Right lobe of liver (tissue), 6 donors: ENCODE data around the gene NCKAP5. TPM values are rescaled to one million over a fixed set of nuclear protein-coding genes. Genes with fewer than 3 reads are reported as not detected.

ENCODE experiments used
- ATAC-seq, 4 donors: fragments of 200-7000 bp; cut with Tn5 transposase; one replicate each; pipeline ENCODE4 v1.9.1; 2020; ENCODE audit warnings: mild to moderate bottlenecking in 4 of 4, moderate library complexity in 4 of 4
- DNase-seq, 3 donors: peaks; one replicate each; pipeline ENCODE4 v3.0.0-alpha.2; 2020
- H3K27ac ChIP-seq, 3 donors: fragments of 200-600 bp; one replicate each; pipeline ENCODE4 v1.8.0; 2022
- H3K27me3 ChIP-seq, 2 donors: fragments of 200-600 bp; one replicate each; pipeline ENCODE4 v1.8.0; 2022
- H3K36me3 ChIP-seq, 4 donors: fragments of 200-600 bp; sonication (generic) in 1 of 4; one replicate each; pipeline versions ENCODE4 v1.5.1 to v1.8.0; 2017 to 2022; ENCODE audit warnings: control low read depth in 1 of 4
- H3K4me1 ChIP-seq, 4 donors: fragments of 200-600 bp; sonication (generic) in 1 of 4; one replicate each; pipeline versions ENCODE4 v1.5.1 to v1.8.0; 2017 to 2022; ENCODE audit warnings: control low read depth in 1 of 4
- H3K4me3 ChIP-seq, 3 donors: fragments of 200-600 bp; one replicate each; pipeline ENCODE4 v1.8.0; 2022
- H3K9me3 ChIP-seq, 4 donors: fragments of 200-600 bp; sonication (generic) in 1 of 4; one replicate each; pipeline versions ENCODE4 v1.5.1 to v1.8.0; 2017 to 2022; ENCODE audit warnings: control low read depth in 1 of 4
- CTCF ChIP-seq, 4 donors: fragments of 200-600 bp in 3 of 4; fragments of 450-650 bp in 1 of 4; IDR thresholded peaks; one replicate each; pipeline versions ENCODE4 v1.5.1 to v1.8.0; 2016 to 2022; ENCODE audit warnings: antibody characterized with exemption in 4 of 4, mild to moderate bottlenecking in 2 of 4
- POLR2A ChIP-seq: fragments of 450-650 bp; IDR thresholded peaks from one replicate; pipeline ENCODE4 v1.6.1; 2017; ENCODE audit warnings: antibody characterized with exemption, mild to moderate bottlenecking
- WGBS: methylation state at CpG from one replicate; pipeline ENCODE4 v1.1.6; 2018; ENCODE audit warnings: low coverage, low lambda C conversion rate; ENCODE audit not compliant: insufficient coverage; ENCODE audit errors: missing lambda C conversion rate; 5-methylcytosine and 5-hydroxymethylcytosine counted together
- intact Hi-C, 2 donors: fragments of 100-400 bp; cut with DNase I; formaldehyde crosslinking; loops; one replicate each; pipeline versions ENCODE4 v1.11.2 to v1.14.1; 2022
- total RNA-seq, 6 experiments: library from RNA; depleted of rRNA in 2 of 6; stranded (reverse); fragments of >200 nt in 2 of 6; fragmentation: NEBNext Ultra II Directional in 3 of 6; extraction: Animal tissue kit (Norgen Biotek cat#: 25700) in 3 of 6; gene quantifications; one replicate each; pipeline versions ENCODE4 v1.1.0 to v1.2.4, GENCODE V29; 2016 to 2023
- donor health status: DM: no; HTN: yes; CAD: no.
- donor health status: DM: no; HTN: no; CAD: no.
- donor health status: DM: no; HTN: no; CAD: no.
- donor health status: DM: no; HTN: yes; CAD: no.
- donor health status: DM: no; HTN: yes; CAD: no.

NCKAP5 gene
- total RNA-seq, 6 experiments from 2014 or later: 3.6 to 11.7 (median 6.9) TPM

GRCh38 chr2:133389569-133389968 lies 178.7 kb downstream of the NCKAP5 start:
- H3K4me3 ChIP-seq: no peak overlapping the region
- no peaks in the 10 kb centered on the region for H3K9me3 ChIP-seq
- H3K36me3 ChIP-seq: no peaks in the 10 kb centered on the region
- H3K27me3 ChIP-seq: no peaks in the 10 kb centered on the region
- no peak for ATAC-seq
- H3K27ac ChIP-seq: no peak overlapping the region
- H3K4me1 ChIP-seq: no peaks in the 10 kb centered on the region
- TF ChIP-seq CTCF (IDR thresholded peaks at IDR 0.05) (no peak), POLR2A (no peak)
- no peak for DNase-seq
- WGBS: 84% methylated on average over 4 of the region's 5 CpGs
- intact Hi-C loops: no loop called here

GRCh38 chr2:133382566-133382965 lies 185.7 kb downstream of the NCKAP5 start:
- Histone ChIP-seq H3K36me3 (no peaks in the 10 kb centered on the region), H3K27me3 (no peaks in the 10 kb centered on the region), H3K27ac (no peak overlapping the region), H3K9me3 (no peaks in the 10 kb centered on the region), H3K4me3 (no peak overlapping the region), H3K4me1 (no peaks in the 10 kb centered on the region)
- ATAC-seq: no peak
- intact Hi-C loops: no loop called here
- no peak for DNase-seq
- TF ChIP-seq POLR2A (no peak), CTCF (IDR thresholded peaks at IDR 0.05) (no peak)

GRCh38 chr2:133380991-133381390 lies 187.3 kb downstream of the NCKAP5 start:
- intact Hi-C loops: no loop called here
- WGBS: 77% methylated on average over 3 of the region's 3 CpGs
- ATAC-seq: no peak

GRCh38 chr2:133378928-133379549 lies 189.2 kb downstream of the NCKAP5 start:
- DNase-seq: no peak
- no peaks in the 10 kb centered on the region for H3K27me3 ChIP-seq
- no peak for TF ChIP-seq POLR2A
- no peak for TF ChIP-seq CTCF (IDR thresholded peaks at IDR 0.05)
- H3K4me1 ChIP-seq: no peaks in the 10 kb centered on the region
- H3K27ac ChIP-seq: no peak overlapping the region
- WGBS: 86% methylated on average over 7 of the region's 7 CpGs
- H3K4me3 ChIP-seq: no peak overlapping the region
- H3K9me3 ChIP-seq: no peaks in the 10 kb centered on the region
- no peak for ATAC-seq
- H3K36me3 ChIP-seq: no peaks in the 10 kb centered on the region
- intact Hi-C loops: no loop called here

More at GRCh38 chr2:133380991-133381390, 187.3 kb downstream of the NCKAP5 start:
- H3K4me1 ChIP-seq: no peaks in the 10 kb centered on the region
- no peak for DNase-seq
- H3K27ac ChIP-seq: no peak overlapping the region
- H3K9me3 ChIP-seq: no peaks in the 10 kb centered on the region
- H3K36me3 ChIP-seq: no peaks in the 10 kb centered on the region
- H3K4me3 ChIP-seq: no peak overlapping the region
- no peak for TF ChIP-seq CTCF (IDR thresholded peaks at IDR 0.05)
- no peak for TF ChIP-seq POLR2A
- no peaks in the 10 kb centered on the region for H3K27me3 ChIP-seq

GRCh38 chr2:133378386-133378785 lies 189.9 kb downstream of the NCKAP5 start:
- no peak for ATAC-seq
- Histone ChIP-seq H3K9me3 (no peaks in the 10 kb centered on the region), H3K27ac (no peak overlapping the region), H3K36me3 (no peaks in the 10 kb centered on the region), H3K4me3 (no peak overlapping the region), H3K27me3 (no peaks in the 10 kb centered on the region), H3K4me1 (no peaks in the 10 kb centered on the region)
- TF ChIP-seq CTCF (IDR thresholded peaks at IDR 0.05) (no peak), POLR2A (no peak)
- 80% methylated on average over 1 of the region's 1 CpG for WGBS
- DNase-seq: no peak
- intact Hi-C loops: no loop called here
